Stimulated activated CD8-positive, alpha-beta memory T cell treated with anti-CD3 and anti-CD28 coated beads, Interleukin-7, amount 100 ng/mL, for 4 hours (primary cell): ENCODE data around the gene NSD2.
"Not testable (repeated sequence)": the region's sequence is repeated elsewhere in the genome, so short reads cannot be mapped to it uniquely, and the experiment has no call there.

Experiments used
- DNase-seq, 2 donors: peaks; one replicate each; pipeline ENCODE4 v3.0.0-alpha.2; 2020; ENCODE audit warnings: low read depth in 2 of 2

NSD2 gene

GRCh38 chr4:1870578-1871443 is at the start of gene NSD2:
TSS of gene NSD2 (plus strand) at chr4:1871393. CDS start at chr4:1900655, 29,262 bp downstream.
- DNase-seq, result peak; percentile 68 to 89

GRCh38 chr4:1821679-1822567 is 49.3 kb upstream of the NSD2 start:
- no peak for DNase-seq

GRCh38 chr4:1822568-1823544 is 48.3 kb upstream of the NSD2 start:
- DNase-seq, result no peak

- no peak for DNase-seq
Observed at GRCh38 chr4:1823545-1823932, 47.7 kb upstream of the NSD2 start.

GRCh38 chr4:1824746-1825145 is 46.4 kb upstream of the NSD2 start:
- no peak for DNase-seq

- no peak for DNase-seq
Observed at GRCh38 chr4:1825326-1825725, 45.9 kb upstream of the NSD2 start.

GRCh38 chr4:1826531-1827350 is 44.5 kb upstream of the NSD2 start:
- no peak for DNase-seq

- no peak for DNase-seq
Observed at GRCh38 chr4:1830234-1830633, 41.0 kb upstream of the NSD2 start.

- DNase-seq, result no peak
Observed at GRCh38 chr4:1830642-1831228, 40.5 kb upstream of the NSD2 start.

GRCh38 chr4:1831331-1831730 is 39.9 kb upstream of the NSD2 start:
- DNase-seq, result no peak

- no peak for DNase-seq
Observed at GRCh38 chr4:1832690-1833089, 38.5 kb upstream of the NSD2 start.

GRCh38 chr4:1833307-1834046 is 37.7 kb upstream of the NSD2 start:
- no peak for DNase-seq

- DNase-seq, result no peak
Observed at GRCh38 chr4:1834047-1834775, 37.0 kb upstream of the NSD2 start.

GRCh38 chr4:1835836-1836235 is 35.4 kb upstream of the NSD2 start:
- not testable (repeated sequence) for DNase-seq

GRCh38 chr4:1836650-1837049 is 34.5 kb upstream of the NSD2 start:
- no peak for DNase-seq

GRCh38 chr4:1837069-1837468 is 34.1 kb upstream of the NSD2 start:
- no peak for DNase-seq

- no peak for DNase-seq
Observed at GRCh38 chr4:1839282-1839681, 31.9 kb upstream of the NSD2 start.

- DNase-seq, result no peak
Observed at GRCh38 chr4:1841201-1841886, 29.8 kb upstream of the NSD2 start.
